Heart right ventricle (tissue), 16 donors: ENCODE measurements around the gene NCR1. TPM values are rescaled to one million over a fixed set of nuclear protein-coding genes. Genes with fewer than 3 reads are reported as not detected.
"Not testable (repeated sequence)": the region's sequence is repeated elsewhere in the genome, so short reads cannot be mapped to it uniquely, and the experiment has no call there.

Experiments
- ATAC-seq, 8 donors: fragments of 200-7000 bp; cut with Tn5 transposase; one replicate each; pipeline ENCODE4 v1.9.1; 2020; ENCODE audit warnings: mild to moderate bottlenecking in 8 of 8, moderate library complexity in 8 of 8, moderate number of reproducible peaks in 1 of 8
- DNase-seq, 2 donors: peaks; one replicate each; pipeline ENCODE4 v3.0.0-alpha.2; 2020
- H3K27ac ChIP-seq, 10 donors: fragments of 200-600 bp; sonication (generic) in 2 of 10; one replicate each; pipeline versions ENCODE4 v1.5.0 to v1.8.0; 2020 to 2022; ENCODE audit warnings: mild to moderate bottlenecking in 3 of 10
- H3K27me3 ChIP-seq, 7 donors: fragments of 200-600 bp; one replicate each; pipeline ENCODE4 v1.8.0; 2021 to 2022; ENCODE audit warnings: mild to moderate bottlenecking in 2 of 7
- H3K36me3 ChIP-seq, 9 donors: fragments of 200-600 bp; sonication (generic) in 1 of 9; one replicate each; pipeline versions ENCODE4 v1.5.0 to v1.8.0; 2020 to 2022; ENCODE audit warnings: mild to moderate bottlenecking in 2 of 9
- H3K4me1 ChIP-seq, 9 donors: fragments of 200-600 bp; sonication (generic) in 1 of 9; one replicate each; pipeline versions ENCODE4 v1.5.0 to v1.8.0; 2020 to 2022; ENCODE audit warnings: mild to moderate bottlenecking in 4 of 9
- H3K4me3 ChIP-seq, 10 donors: fragments of 200-600 bp; sonication (generic) in 2 of 10; one replicate each; pipeline versions ENCODE4 v1.5.0 to v1.8.0; 2020 to 2022; ENCODE audit warnings: mild to moderate bottlenecking in 7 of 10, moderate library complexity in 2 of 10
- H3K9me3 ChIP-seq, 11 donors: fragments of 200-600 bp in 10 of 11; sonication (generic) in 2 of 11; one replicate each; pipeline versions ENCODE4 v1.5.0 to v1.8.0; 2013 to 2022; ENCODE audit warnings: mild to moderate bottlenecking in 2 of 11, control low read depth in 1 of 11, moderate library complexity in 1 of 11
- WGBS, 2 donors: extraction: QIAGEN DNeasy Blood & Tissue Kit; methylation state at CpG; one replicate each; pipeline ENCODE4 v1.1.7; 2013; ENCODE audit warnings: inconsistent platforms in 1 of 2; 5-methylcytosine and 5-hydroxymethylcytosine counted together
- intact Hi-C, 10 donors: fragments of 100-400 bp; cut with DNase I; formaldehyde crosslinking; loops; one replicate each; pipeline versions ENCODE4 v1.11.1 to v1.14.2; 2022
- polyA plus RNA-seq, 2 donors: library from polyadenylated mRNA; stranded (reverse); fragments of 200-250 nt; gene quantifications; one replicate each; pipeline ENCODE4 v1.2.3, GENCODE V29; 2013
- total RNA-seq, 10 donors: library from RNA; stranded (reverse); fragmentation: NEBNext Ultra II Directional in 3 of 10; extraction: Animal tissue kit (Norgen Biotek cat#: 25700) in 3 of 10; gene quantifications; one replicate each; pipeline versions ENCODE4 v1.2.1 to v1.2.4, GENCODE V29; 2021 to 2023
- TF ChIP-seq, protein P1 (sequence below), 9 donors: fragments of 200-600 bp; sonication (generic) in 2 of 9; IDR thresholded peaks; one replicate each; pipeline versions ENCODE4 v1.5.0 to v1.8.0; 2021 to 2022; ENCODE audit warnings: antibody characterized with exemption in 9 of 9, mild to moderate bottlenecking in 5 of 9, moderate library complexity in 1 of 9
- donor health status: Arrhythmogenic right ventricular cardiomyopathy.
- donor health status: ischemic (EF 13 %, LVEDD 7.1; RV severe dilation, severe dysfunction).
- donor health status: healthy with polysubstance abuse.
- donor health status: DM: no; HTN: yes; CAD: no.
- donor health status: DM: no; HTN: no; CAD: no.
- donor health status: ischemic (EF 25% LVEDD 6.9; RV normal size, moderate dysfunction).
- donor health status: ischemic (EF 25% LVEDD 5.7; RV mildly dilated, moderate dysfunction).
- donor health status: healthy.
- donor health status: DM: yes; HTN: yes; CAD: no.
- donor health status: Ischemic cardiomyopathy.
- donor health status: ischemic (EF 35%, LVEDD 5.7; RV mildly dilated, moderate dysfunction).
- donor health status: nonischemic (EF 11% LVEDD 7.7; RV severe dilation, severe dysfunction).
- donor health status: DM: yes; HTN: yes; CAD: no.
- donor health status: PGD.
- donor health status: ischemic (EF 29% LVEDD 5.4; RV normal size, mild dysfunction).
- donor health status: nonischemic (EF 23%, LVEDD 6.1; RV moderate dilation, normal function).

NCR1 gene
- total and polyA plus RNA-seq, 12 donors, result 0.38 to 0.81 (median 0.60) TPM; not detected in 9

GRCh38 chr19:54937926-54938325, 32.0 kb downstream of the NCR1 start:
- Histone ChIP-seq H3K36me3 (no peaks in the 10 kb centered on the region), H3K4me1 (no peaks in the 10 kb centered on the region), H3K4me3 (no peak overlapping the region), H3K27ac (no peak overlapping the region), H3K27me3 (peaks cover 0 to 45% (median 22%) of the 10 kb centered on the region in 7 donors), H3K9me3 (no peaks in the 10 kb centered on the region)
- intact Hi-C loops, result no loop called here
- 79 to 86% methylated on average over 9 of the region's 9 CpGs for WGBS, 2 donors
- TF ChIP-seq, protein P1, sequence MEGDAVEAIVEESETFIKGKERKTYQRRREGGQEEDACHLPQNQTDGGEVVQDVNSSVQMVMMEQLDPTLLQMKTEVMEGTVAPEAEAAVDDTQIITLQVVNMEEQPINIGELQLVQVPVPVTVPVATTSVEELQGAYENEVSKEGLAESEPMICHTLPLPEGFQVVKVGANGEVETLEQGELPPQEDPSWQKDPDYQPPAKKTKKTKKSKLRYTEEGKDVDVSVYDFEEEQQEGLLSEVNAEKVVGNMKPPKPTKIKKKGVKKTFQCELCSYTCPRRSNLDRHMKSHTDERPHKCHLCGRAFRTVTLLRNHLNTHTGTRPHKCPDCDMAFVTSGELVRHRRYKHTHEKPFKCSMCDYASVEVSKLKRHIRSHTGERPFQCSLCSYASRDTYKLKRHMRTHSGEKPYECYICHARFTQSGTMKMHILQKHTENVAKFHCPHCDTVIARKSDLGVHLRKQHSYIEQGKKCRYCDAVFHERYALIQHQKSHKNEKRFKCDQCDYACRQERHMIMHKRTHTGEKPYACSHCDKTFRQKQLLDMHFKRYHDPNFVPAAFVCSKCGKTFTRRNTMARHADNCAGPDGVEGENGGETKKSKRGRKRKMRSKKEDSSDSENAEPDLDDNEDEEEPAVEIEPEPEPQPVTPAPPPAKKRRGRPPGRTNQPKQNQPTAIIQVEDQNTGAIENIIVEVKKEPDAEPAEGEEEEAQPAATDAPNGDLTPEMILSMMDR (IDR thresholded peaks at IDR 0.05), result no peak
- ATAC-seq (no peak), DNase-seq (no peak)

- H3K27me3 ChIP-seq, result peaks cover 0 to 49% (median 22%) of the 10 kb centered on the region in 7 donors
- H3K36me3 ChIP-seq, result no peaks in the 10 kb centered on the region
- ATAC-seq (no peak), DNase-seq (no peak)
- H3K4me3 ChIP-seq, result no peak overlapping the region
- H3K9me3 ChIP-seq, result no peaks in the 10 kb centered on the region
- H3K4me1 ChIP-seq, result no peaks in the 10 kb centered on the region
- WGBS, 2 donors, result 71 to 78% methylated on average over 11 of the region's 11 CpGs
- TF ChIP-seq, protein P1 (IDR thresholded peaks at IDR 0.05), result no peak
- no peak overlapping the region for H3K27ac ChIP-seq
- intact Hi-C loops, result no loop called here
These were observed 33.0 kb downstream of the NCR1 start for GRCh38 chr19:54938906-54939305.

- H3K27ac ChIP-seq, H3K4me3 ChIP-seq, DNase-seq, H3K4me1 ChIP-seq, intact Hi-C loops, H3K36me3 ChIP-seq, H3K9me3 ChIP-seq, ATAC-seq: not testable (repeated sequence)
- peaks cover 0 to 49% (median 21%) of the 10 kb centered on the region in 7 donors for H3K27me3 ChIP-seq
- 58 to 79% methylated on average over 13 to 17 of the region's 28 CpGs for whole genome bisulfite sequencing, 2 donors
These were observed 33.6 kb downstream of the NCR1 start for GRCh38 chr19:54939538-54939937.

DNA sequence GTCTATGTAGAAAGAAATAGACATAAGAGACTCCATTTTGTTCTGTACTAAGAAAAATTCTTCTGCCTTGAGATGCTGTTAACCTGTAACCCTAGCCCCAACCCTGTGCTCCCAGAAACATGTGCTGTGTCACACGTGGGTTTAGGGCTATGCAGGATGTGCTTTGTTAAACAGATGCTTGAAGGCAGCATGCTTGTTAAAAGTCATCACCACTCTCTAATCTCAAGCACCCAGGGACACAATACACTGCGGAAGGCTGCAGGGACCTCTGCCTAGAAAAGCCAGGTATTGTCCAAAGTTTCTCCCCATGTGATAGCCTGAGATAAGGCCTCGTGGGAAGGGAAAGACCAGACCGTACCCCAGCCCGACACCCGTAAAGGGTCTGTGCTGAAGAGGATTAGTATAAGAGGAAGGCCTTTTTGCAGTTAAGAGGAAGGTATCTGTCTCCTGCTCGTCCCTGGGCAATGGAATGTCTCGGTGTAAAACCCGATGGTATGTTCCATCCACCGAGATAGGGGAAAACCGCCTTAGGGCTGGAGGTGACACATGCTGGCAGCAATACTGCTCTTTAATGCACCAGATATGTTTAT, 37.9 kb downstream of the NCR1 start:
- DNase-seq, ATAC-seq: not testable (repeated sequence)
- 34 to 39% methylated on average over 11 of the region's 11 CpGs for WGBS, 2 donors

GRCh38 chr19:54947381-54947780, 41.4 kb downstream of the NCR1 start, which contains the start of gene NLRP7:
Gene NLRP7, minus strand, starts transcription at chr19:54947530.
- H3K27me3 ChIP-seq, result peaks cover 0 to 38% (median 9%) of the 10 kb centered on the region in 7 donors
- DNase-seq (no peak), ATAC-seq (no peak)
- TF ChIP-seq, protein P1 (IDR thresholded peaks at IDR 0.05), result no peak
- no peaks in the 10 kb centered on the region for H3K36me3 ChIP-seq
- WGBS, 2 donors, result 78 to 82% methylated on average over 8 of the region's 8 CpGs
- peaks cover 0 to 7% (median 0%) of the 10 kb centered on the region in 9 donors for H3K4me1 ChIP-seq
- no peaks in the 10 kb centered on the region for H3K9me3 ChIP-seq
- no peak within 1 kb of the TSS for H3K27ac ChIP-seq
- no peak within 1 kb of the TSS for H3K4me3 ChIP-seq
- intact Hi-C loops, result no loop called here

More for the DNA sequence above, 37.9 kb downstream of the NCR1 start:
- H3K9me3 ChIP-seq, H3K27ac ChIP-seq, H3K4me3 ChIP-seq, intact Hi-C loops, H3K4me1 ChIP-seq, H3K36me3 ChIP-seq: not testable (repeated sequence)
- peaks cover 0 to 35% (median 6%) of the 10 kb centered on the region in 7 donors for H3K27me3 ChIP-seq
